SHP77 (cell line): ENCODE data around the gene MCM10.

Experiments used
- DNase-seq, 2 experiments: peaks; one replicate each; lab custom pipeline; 2025; lab: John Stamatoyannopoulos, UW

The MCM10 gene

DNA sequence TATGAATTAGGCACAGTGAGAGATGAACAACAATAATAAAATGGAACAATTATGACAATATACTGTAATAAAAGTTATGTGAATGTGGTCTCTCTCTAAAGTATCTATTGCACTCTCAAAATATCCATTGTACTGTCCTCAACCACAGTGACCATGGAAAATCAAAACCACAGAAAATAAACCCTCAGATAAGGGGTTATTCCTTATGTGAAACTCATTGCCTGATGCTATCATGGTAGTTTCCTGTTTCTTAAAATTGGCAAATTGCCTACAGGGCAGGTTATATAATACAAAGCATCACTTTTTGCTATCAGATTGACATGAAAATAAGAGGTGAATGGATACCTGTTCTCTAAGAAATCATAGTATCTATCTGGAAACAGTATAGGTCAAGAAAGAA, 3.8 kb downstream of the MCM10 start:
- no peak for DNase-seq

- DNase-seq = no peak
Observed at GRCh38 chr10:13167568-13167967, 6.2 kb downstream of the MCM10 start.

GRCh38 chr10:13168781-13169180, 7.4 kb downstream of the MCM10 start:
- no peak for DNase-seq

- DNase-seq = no peak
Observed at GRCh38 chr10:13173616-13174015, 12.3 kb downstream of the MCM10 start.

GRCh38 chr10:13180788-13181187, 19.4 kb downstream of the MCM10 start:
- DNase-seq = no peak

DNA sequence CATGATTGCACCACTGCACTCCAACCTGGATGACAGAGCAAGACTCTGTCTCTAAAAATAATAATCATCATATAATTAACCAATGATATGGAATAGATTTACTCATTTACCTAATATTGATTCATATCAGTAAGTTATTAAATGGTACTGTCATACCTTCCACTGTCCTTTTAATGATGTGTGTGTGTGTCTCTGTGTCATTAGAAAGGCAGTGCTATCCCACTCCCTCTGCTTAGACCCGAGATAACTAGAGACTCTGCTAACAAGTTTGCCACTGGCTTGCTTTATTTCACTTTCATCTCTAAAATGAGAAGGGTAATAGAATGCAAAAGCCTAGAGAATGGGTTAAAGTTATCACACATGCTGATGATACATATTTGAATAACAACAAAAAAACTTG, 21.1 kb downstream of the MCM10 start:
- DNase-seq = no peak

- no peak for DNase-seq
Observed at GRCh38 chr10:13183625-13184024, 22.3 kb downstream of the MCM10 start.

DNA sequence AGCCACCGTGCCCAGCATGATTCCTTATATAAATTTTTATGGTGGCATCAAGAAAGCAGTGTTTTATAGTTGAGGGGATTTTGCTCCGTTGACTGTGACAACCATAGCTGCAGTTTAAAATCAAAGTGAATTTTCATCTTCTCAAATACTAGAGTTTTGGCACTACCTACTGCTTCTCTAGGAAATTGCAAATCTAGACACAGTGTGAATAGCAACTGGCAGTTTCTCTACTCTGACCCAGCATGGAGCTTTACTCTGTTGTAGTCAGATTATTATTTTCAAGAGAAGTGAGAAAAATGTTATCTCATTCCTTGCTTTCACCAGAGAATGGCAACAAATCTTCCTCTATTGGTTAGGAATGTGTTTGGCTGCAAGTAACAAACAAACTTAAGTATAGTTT, 22.9 kb downstream of the MCM10 start:
- no peak for DNase-seq

DNA sequence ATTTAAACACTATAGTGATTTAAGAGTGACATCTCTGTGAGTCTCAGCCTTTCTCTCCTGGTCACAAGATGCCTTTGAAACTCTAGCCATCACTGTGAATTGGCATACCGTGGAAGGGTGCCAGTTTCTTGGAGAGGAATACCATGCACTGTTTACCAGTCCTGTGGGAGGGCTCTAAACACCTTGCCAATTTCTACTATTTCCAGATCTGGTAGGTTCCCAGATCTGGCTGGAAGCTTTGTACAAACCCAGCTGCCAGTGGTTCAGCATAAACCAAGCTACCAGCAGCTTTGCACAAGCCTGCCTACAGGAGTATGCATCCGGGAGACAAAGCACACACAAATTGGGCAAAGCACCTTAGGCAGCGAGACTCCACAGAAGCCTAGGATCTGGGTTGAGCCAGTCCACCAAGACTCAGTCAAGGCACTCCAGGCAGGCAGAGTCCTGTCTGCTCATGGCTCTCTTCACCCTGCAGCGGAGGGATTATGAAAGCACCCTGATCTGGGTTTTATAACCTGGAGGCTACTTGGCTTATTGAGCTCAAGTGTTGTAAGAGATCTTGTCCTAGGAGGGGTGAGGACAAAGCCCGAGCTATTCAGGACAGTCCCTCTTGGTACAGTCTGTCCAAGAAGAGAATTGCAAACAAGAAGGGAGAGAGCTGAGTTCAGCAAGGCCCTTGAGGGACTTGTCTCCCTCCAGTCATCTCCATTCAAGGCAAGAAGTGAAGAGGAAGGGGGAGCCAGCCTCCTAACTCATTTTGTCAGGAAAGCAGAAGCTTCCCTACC, 23.6 kb downstream of the MCM10 start:
- no peak for DNase-seq

DNA sequence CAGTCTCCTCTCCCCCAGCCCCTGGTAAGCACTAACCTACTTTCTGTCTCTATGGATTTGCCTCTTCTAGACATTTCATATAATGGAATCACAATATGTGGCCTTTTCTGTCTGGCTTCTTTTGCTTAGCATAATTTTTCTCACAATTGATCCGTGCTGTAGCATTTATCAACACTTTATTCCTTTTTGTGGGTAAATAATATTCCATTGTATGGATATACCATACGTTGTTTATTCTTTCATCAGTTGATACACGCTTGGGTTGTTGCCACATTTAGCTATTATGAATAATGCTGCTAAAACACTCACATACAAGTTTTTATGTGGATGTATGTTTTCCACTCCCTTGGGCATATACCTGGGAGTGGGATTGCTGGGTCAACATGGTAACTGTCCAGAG, 25.8 kb downstream of the MCM10 start:
- DNase-seq = no peak

GRCh38 chr10:13188593-13188992, 27.2 kb downstream of the MCM10 start:
- DNase-seq = no peak

GRCh38 chr10:13189961-13190360, 28.6 kb downstream of the MCM10 start:
- no peak for DNase-seq

GRCh38 chr10:13190816-13191215, 29.5 kb downstream of the MCM10 start:
- no peak for DNase-seq

DNA sequence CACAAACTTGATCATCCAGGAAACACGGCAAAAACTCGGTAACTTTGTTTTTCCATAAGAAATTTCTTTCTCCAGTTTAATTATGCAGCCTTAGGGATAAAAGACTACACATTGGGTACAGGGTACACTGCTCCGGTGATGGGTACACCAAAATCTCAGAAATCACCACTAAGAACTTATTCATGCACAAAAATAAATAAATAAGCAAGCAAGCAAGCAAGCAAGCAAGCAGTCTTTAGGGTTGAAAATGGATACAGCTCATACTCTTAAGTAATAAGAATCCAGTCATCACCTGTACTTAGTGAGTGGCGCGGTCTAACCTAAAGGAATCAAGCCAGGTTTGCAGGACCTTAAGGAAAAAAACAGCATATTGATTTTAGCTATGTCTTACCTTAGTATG, 30.0 kb downstream of the MCM10 start:
- DNase-seq = no peak

- no peak for DNase-seq
Observed at GRCh38 chr10:13193637-13194036, 32.3 kb downstream of the MCM10 start.

DNA sequence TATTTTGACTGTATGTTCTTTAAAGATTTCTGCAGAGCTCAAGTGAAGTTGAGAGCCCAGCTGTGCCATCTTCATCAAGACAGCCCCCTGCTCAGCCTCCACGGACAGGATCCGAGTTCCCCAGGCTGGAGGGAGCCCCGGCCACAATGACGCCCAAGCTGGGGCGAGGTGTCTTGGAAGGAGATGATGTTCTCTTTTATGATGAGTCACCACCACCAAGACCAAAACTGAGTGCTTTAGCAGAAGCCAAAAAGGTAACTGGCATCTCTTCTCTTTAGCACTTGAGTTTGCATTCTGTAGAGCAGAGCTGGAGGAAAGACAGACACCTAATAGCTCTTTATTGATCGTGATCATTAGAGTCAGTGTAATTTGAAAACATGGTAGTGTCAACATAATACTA, 33.7 kb downstream of the MCM10 start:
- DNase-seq = no peak

GRCh38 chr10:13201132-13201531, 39.8 kb downstream of the MCM10 start:
- no peak for DNase-seq

- DNase-seq = no peak
Observed at GRCh38 chr10:13206091-13206490, 44.7 kb downstream of the MCM10 start.

- no peak for DNase-seq
Observed at GRCh38 chr10:13206546-13207443, 45.4 kb downstream of the MCM10 start.

DNA sequence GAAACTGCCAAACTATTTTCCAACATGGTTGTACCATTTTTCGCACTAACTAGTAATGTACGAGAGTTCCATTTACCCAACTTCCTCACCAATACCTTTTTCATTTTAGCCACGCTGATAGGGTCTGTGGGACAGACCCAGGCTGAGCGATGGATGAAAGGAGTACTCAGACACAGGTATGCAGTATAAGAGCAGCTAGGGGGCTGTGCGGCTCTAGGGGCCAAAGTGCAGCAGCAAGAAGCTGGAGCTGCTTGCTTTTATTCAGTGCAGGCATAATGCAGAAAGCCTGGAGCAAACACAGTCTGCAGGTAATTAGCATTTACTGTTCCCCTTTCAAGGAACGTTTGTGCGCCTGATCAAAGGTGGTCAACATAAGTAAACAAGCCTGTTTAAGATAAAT, 51.8 kb downstream of the MCM10 start:
- no peak for DNase-seq

- no peak for DNase-seq
Observed at GRCh38 chr10:13218878-13219277, 57.5 kb downstream of the MCM10 start.

DNA sequence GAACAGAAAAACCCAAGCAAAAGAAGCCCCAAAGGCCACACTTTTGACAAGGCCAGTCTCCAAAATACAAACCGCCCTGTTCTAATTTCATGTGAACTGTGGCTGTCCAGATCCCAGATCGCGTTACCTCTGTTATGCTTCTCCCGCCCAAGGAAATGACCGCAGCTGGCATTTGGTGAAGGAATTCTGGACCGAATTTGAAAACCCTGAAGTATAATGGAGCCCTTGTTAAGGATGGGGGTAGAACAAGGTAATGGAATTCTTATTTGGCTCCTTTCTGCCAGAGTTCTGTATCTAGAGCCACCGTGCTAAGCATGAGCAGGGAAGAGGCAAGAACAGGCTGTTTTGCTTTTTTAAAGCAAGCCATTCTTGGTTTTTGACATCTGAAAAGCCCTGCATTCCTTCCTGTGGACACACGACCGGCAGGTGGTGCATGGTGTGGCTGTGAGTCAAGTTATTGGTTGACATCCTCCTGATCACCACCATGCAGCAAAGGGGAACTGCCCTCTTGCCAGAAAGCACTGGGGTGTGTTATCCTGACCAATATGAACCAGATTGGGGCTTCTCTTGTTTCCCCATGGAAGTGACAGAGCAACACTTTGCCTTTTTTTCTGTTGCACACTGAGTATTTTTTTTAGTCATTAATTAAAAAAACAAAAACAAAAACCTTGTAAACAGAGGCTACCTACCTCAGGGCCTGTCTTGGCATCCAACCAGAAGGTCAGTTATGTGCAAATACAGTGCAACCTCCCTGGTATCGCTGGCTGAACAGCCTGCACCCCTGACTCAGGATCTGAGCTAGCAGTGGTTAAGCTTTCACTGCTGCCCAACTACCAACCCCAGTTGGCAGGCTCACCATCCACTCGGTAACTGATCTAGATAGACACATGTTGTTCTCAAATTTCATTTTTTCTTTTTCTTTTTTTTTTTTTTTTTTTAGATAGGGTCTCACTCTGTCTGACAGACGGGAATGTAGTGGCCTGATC, 58.6 kb downstream of the MCM10 start:
- DNase-seq = peak; percentile 14 to 60
